Measurements from ENCODE around the gene AHSP. TPM values are rescaled to one million over a fixed set of nuclear protein-coding genes. Genes with fewer than 3 reads are reported as not detected.

AHSP gene, protein sequence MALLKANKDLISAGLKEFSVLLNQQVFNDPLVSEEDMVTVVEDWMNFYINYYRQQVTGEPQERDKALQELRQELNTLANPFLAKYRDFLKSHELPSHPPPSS
- not detected in 2 replicates for total RNA-seq (2022)
- not detected for Bru-seq, nascent RNA
- not detected for BruChase-seq, experiment 1, labeled RNA remaining after a 2-hour chase
- BruChase-seq, experiment 2, labeled RNA remaining after a 6-hour chase: not detected
- long read RNA-seq: 0 reads

DNA sequence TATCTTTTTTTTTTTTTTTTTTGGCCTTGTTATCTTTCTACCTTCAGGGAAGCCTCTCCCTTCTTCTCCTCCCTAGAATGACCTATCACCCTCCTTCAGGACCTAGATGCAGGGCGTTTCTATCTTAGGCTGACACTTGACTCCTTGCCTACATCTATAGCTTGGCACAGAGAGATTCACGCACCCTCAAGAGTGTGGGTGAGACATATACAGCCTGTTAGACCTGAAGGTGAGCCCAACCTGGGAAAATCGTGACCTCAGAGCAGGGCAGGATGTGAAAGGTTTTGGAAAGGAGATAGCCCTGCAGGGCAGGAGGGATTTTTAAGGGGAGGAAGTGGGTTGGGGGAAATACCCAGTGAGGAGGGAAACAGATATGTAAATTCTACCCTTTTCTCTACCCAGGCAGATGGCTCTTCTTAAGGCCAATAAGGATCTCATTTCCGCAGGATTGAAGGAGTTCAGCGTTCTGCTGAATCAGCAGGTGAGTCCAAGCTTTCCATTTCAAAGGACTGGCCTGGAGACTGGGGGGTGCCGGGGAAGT, at the start of gene AHSP:
TSS of gene AHSP (plus strand) at position 167 of the 541 bp plus-strand sequence. CDS start at position 407, 240 bp downstream.
- Mint-ChIP-seq H3K9me3 (ENCODE audit: unreplicated experiment) (no peaks in the 10 kb centered on the region), H3K27ac (ENCODE audit: unreplicated experiment) (no peak within 1 kb of the TSS), H3K36me3 (ENCODE audit: insufficient read depth, unreplicated experiment) (no peaks in the 10 kb centered on the region), H3K4me3 (ENCODE audit: unreplicated experiment) (no peak within 1 kb of the TSS), H3K4me1 (ENCODE audit: low read depth, unreplicated experiment) (no peaks in the 10 kb centered on the region), H3K27me3 (ENCODE audit: insufficient read depth, unreplicated experiment) (peaks cover 8% of the 10 kb centered on the region)
- Histone ChIP-seq H3K4me3 (ENCODE audit: low read depth, low read length) (no peak within 1 kb of the TSS), H3K9me3 (no peaks in the 10 kb centered on the region), H3K27me3 (replicated peaks; ENCODE audit: control insufficient read depth, insufficient read depth, low read length) (no peaks in the 10 kb centered on the region), H3K36me3 (ENCODE audit: control insufficient read depth, insufficient read depth, low read length) (no peaks in the 10 kb centered on the region), H3K4me1 (no peaks in the 10 kb centered on the region)
- BruUV-seq (replicated peaks): no TSS peak
- POLR2A ChIA-PET: no interaction called here
- TF ChIP-seq, protein P1, sequence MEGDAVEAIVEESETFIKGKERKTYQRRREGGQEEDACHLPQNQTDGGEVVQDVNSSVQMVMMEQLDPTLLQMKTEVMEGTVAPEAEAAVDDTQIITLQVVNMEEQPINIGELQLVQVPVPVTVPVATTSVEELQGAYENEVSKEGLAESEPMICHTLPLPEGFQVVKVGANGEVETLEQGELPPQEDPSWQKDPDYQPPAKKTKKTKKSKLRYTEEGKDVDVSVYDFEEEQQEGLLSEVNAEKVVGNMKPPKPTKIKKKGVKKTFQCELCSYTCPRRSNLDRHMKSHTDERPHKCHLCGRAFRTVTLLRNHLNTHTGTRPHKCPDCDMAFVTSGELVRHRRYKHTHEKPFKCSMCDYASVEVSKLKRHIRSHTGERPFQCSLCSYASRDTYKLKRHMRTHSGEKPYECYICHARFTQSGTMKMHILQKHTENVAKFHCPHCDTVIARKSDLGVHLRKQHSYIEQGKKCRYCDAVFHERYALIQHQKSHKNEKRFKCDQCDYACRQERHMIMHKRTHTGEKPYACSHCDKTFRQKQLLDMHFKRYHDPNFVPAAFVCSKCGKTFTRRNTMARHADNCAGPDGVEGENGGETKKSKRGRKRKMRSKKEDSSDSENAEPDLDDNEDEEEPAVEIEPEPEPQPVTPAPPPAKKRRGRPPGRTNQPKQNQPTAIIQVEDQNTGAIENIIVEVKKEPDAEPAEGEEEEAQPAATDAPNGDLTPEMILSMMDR (IDR thresholded peaks at IDR 0.05; ENCODE audit: insufficient read depth in 1 of 2, low read depth in 1 of 2, low read length in 1 of 2, severe bottlenecking in 1 of 2, unreplicated experiment in 1 of 2): no peak
- CTCF ChIA-PET: interaction anchor here (0.6 kb wide), 1 partner anchor 30 kb away, joined by 3 read pairs; no protein-coding TSS in a partner anchor
- intact Hi-C loops (cut with micrococcal nuclease; ENCODE audit: unreplicated experiment): no loop called here
- no peak for DNase-seq

DNA sequence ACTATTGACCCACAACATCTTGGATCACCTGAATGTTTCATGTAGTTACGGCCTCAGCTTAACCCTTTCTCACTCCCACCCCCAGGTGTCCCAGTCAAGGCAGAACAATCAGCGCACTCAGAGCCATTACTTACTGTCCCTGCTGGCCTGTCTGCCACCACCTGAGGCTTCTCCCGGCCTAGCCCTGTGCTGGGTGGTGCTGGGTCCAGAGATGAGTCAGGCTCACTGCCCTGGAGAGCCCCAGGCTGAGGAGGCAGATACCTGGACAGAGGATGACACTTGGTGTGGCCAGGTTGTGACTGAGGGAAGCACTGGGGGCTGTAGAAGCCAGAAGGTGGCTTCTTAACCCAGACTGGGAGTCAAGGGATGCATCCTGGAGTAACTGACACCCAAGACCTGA, 48.7 kb upstream of the AHSP start:
- BruUV-seq (replicated peaks): no TSS peak
- Histone ChIP-seq H3K9me3 (no peaks in the 10 kb centered on the region), H3K4me1 (peaks cover 6% of the 10 kb centered on the region), H3K4me3 (ENCODE audit: low read depth, low read length) (no peak overlapping the region), H3K27me3 (replicated peaks; ENCODE audit: control insufficient read depth, insufficient read depth, low read length) (no peaks in the 10 kb centered on the region), H3K36me3 (ENCODE audit: control insufficient read depth, insufficient read depth, low read length) (no peaks in the 10 kb centered on the region)
- ChIA-PET CTCF (interaction anchor here (3.6 kb wide), 1 partner anchor 20 kb away, joined by 33 read pairs; the partner anchor contains the start of gene ARMC5), POLR2A (no interaction called here)
- H3K36me3 Mint-ChIP-seq (ENCODE audit: insufficient read depth, unreplicated experiment): peaks cover 16% of the 10 kb centered on the region
- H3K27ac Mint-ChIP-seq (ENCODE audit: unreplicated experiment): no peak overlapping the region
- H3K4me3 Mint-ChIP-seq (ENCODE audit: unreplicated experiment): no peak overlapping the region
- H3K4me1 Mint-ChIP-seq (ENCODE audit: low read depth, unreplicated experiment): peaks cover 6% of the 10 kb centered on the region
- no peaks in the 10 kb centered on the region for H3K27me3 Mint-ChIP-seq (ENCODE audit: insufficient read depth, unreplicated experiment)
- no peak for DNase-seq
- H3K9me3 Mint-ChIP-seq (ENCODE audit: unreplicated experiment): no peaks in the 10 kb centered on the region
- TF ChIP-seq, protein P1 (IDR thresholded peaks at IDR 0.05; ENCODE audit: insufficient read depth in 1 of 2, low read depth in 1 of 2, low read length in 1 of 2, severe bottlenecking in 1 of 2, unreplicated experiment in 1 of 2): no peak
- intact Hi-C loops (cut with micrococcal nuclease; ENCODE audit: unreplicated experiment): no loop called here

DNA sequence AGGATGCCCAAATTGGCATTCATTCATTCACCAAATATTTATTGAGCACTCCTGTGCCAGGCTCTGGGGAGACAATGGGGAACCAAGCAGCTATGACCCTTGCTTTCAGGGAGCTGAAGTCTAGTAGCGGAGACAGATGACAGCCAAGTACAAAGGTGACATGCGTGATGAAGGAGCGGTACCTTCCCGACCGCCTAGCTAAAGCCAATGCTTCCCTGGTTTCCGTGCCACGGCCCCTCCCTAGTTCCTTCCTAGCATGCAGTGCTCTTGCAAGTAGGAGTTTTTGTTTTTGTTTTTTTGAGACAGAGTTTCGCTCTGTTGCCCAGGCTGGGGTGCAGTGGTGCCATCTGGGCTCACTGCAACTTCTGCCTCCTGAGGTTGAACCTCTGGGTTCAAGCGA, 47.9 kb upstream of the AHSP start:
- DNase-seq: no peak
- intact Hi-C loops (cut with micrococcal nuclease; ENCODE audit: unreplicated experiment): no loop called here
- no peaks in the 10 kb centered on the region for H3K36me3 ChIP-seq (ENCODE audit: control insufficient read depth, insufficient read depth, low read length)
- CTCF ChIA-PET: no interaction called here
- Mint-ChIP-seq H3K27ac (ENCODE audit: unreplicated experiment) (no peak overlapping the region), H3K4me3 (ENCODE audit: unreplicated experiment) (no peak overlapping the region), H3K9me3 (ENCODE audit: unreplicated experiment) (no peaks in the 10 kb centered on the region), H3K4me1 (ENCODE audit: low read depth, unreplicated experiment) (peaks cover 6% of the 10 kb centered on the region), H3K36me3 (ENCODE audit: insufficient read depth, unreplicated experiment) (peaks cover 16% of the 10 kb centered on the region), H3K27me3 (ENCODE audit: insufficient read depth, unreplicated experiment) (no peaks in the 10 kb centered on the region)
- TF ChIP-seq, protein P1 (IDR thresholded peaks at IDR 0.05; ENCODE audit: insufficient read depth in 1 of 2, low read depth in 1 of 2, low read length in 1 of 2, severe bottlenecking in 1 of 2, unreplicated experiment in 1 of 2): no peak
- POLR2A ChIA-PET: no interaction called here
- H3K27me3 ChIP-seq (replicated peaks; ENCODE audit: control insufficient read depth, insufficient read depth, low read length): no peaks in the 10 kb centered on the region
- no TSS peak for BruUV-seq (replicated peaks)
- H3K4me1 ChIP-seq: peaks cover 12% of the 10 kb centered on the region
- no peak overlapping the region for H3K4me3 ChIP-seq (ENCODE audit: low read depth, low read length)
- H3K9me3 ChIP-seq: no peaks in the 10 kb centered on the region
